Keratinocyte (primary cell): Measurements from ENCODE around the gene CUTC. TPM values are rescaled to one million over a fixed set of nuclear protein-coding genes. Genes with fewer than 3 reads are reported as not detected.

Experiments used
- DNase-seq: peaks from one replicate; pipeline ENCODE4 v3.0.0-alpha.2; 2011; ENCODE audit warnings: low read depth, missing footprints, low spot score
- FAIRE-seq: peaks from 2 replicates; lab custom pipeline; 2011; peaks lifted over from hg19 to GRCh38; lab: Jason Lieb, UNC
- H2AFZ ChIP-seq: 2 replicates; pipeline ENCODE4 v1.6.0; 2012; ENCODE audit warnings: low read length, control low read depth, inconsistent platforms; ENCODE audit not compliant: control insufficient read depth
- H3K27ac ChIP-seq: 2 replicates; pipeline ENCODE4 v1.5.1; 2011; ENCODE audit warnings: low read length; ENCODE audit not compliant: control insufficient read depth, insufficient read depth
- H3K27me3 ChIP-seq: 3 replicates; pipeline ENCODE4 v1.6.0; 2011; ENCODE audit warnings: low read length; ENCODE audit not compliant: control insufficient read depth, insufficient read depth; ENCODE audit errors: extremely low read depth
- H3K36me3 ChIP-seq, 2 experiments: 2 replicates in 1 of 2; 3 replicates in 1 of 2; pipeline ENCODE4 v1.5.1; 2011; ENCODE audit warnings: low read length in 2 of 2, mild to moderate bottlenecking in 1 of 2; ENCODE audit not compliant: control insufficient read depth in 2 of 2, insufficient read depth in 2 of 2; ENCODE audit errors: extremely low read depth in 1 of 2
- H3K4me1 ChIP-seq: 3 replicates; pipeline ENCODE4 v1.5.1; 2011; ENCODE audit warnings: low read length; ENCODE audit not compliant: control insufficient read depth, insufficient read depth; ENCODE audit errors: extremely low read depth
- H3K4me2 ChIP-seq: 3 replicates; pipeline ENCODE4 v1.6.0; 2011; ENCODE audit warnings: low read depth, low read length; ENCODE audit not compliant: control insufficient read depth, insufficient read depth; ENCODE audit errors: extremely low read depth
- H3K4me3 ChIP-seq, 3 experiments: fragments of 200-600 bp in 1 of 3; sonication (generic) in 1 of 3; 2 replicates in 2 of 3; 3 replicates in 1 of 3; pipeline ENCODE4 v1.5.1; 2011 to 2016; ENCODE audit warnings: low read length in 3 of 3, mild to moderate bottlenecking in 3 of 3, control low read depth in 2 of 3, inconsistent platforms in 1 of 3, low read depth in 1 of 3, mixed read lengths in 1 of 3, mixed run types in 1 of 3, moderate library complexity in 1 of 3; ENCODE audit not compliant: control insufficient read depth in 2 of 3, insufficient read depth in 2 of 3; ENCODE audit errors: extremely low read depth in 1 of 3
- H3K79me2 ChIP-seq: 2 replicates; pipeline ENCODE4 v1.6.0; 2012; ENCODE audit warnings: low read length; ENCODE audit not compliant: control insufficient read depth, insufficient read depth
- H3K9ac ChIP-seq: 3 replicates; pipeline ENCODE4 v1.6.0; 2011; ENCODE audit warnings: low read length; ENCODE audit not compliant: control insufficient read depth, insufficient read depth; ENCODE audit errors: extremely low read depth
- H3K9me1 ChIP-seq: 3 replicates; pipeline ENCODE4 v1.6.0; 2011; ENCODE audit warnings: low read length; ENCODE audit not compliant: control insufficient read depth, insufficient read depth; ENCODE audit errors: extremely low read depth
- H3K9me3 ChIP-seq: 2 replicates; pipeline ENCODE4 v1.5.1; 2012; ENCODE audit warnings: low read depth, low read length; ENCODE audit not compliant: control insufficient read depth
- H4K20me1 ChIP-seq: 3 replicates; pipeline ENCODE4 v1.6.0; 2011; ENCODE audit warnings: low read length; ENCODE audit not compliant: control insufficient read depth, insufficient read depth; ENCODE audit errors: extremely low read depth
- EZH2 ChIP-seq: IDR thresholded peaks from one replicate; pipeline ENCODE4 v1.6.1; 2012; ENCODE audit warnings: inconsistent platforms, mild to moderate bottlenecking, low read length, moderate library complexity
- dilution Hi-C: fragments of 300-500 bp; cut with MboI; formaldehyde crosslinking; loops from one replicate; pipeline ENCODE4 v1.7.0; 2020; ENCODE audit warnings: low sequenced_read_pairs; ENCODE audit not compliant: extremely low pct_ligation_motif_present
- polyA plus RNA-seq, 5 experiments: library from polyadenylated mRNA; depleted of rRNA in 3 of 5; stranded (reverse) in 3 of 5; stranded (forward) in 1 of 5; unstranded in 1 of 5; fragments of >200 nt; gene quantifications; 1 replicate in 1 of 5; 2 replicates in 3 of 5; 3 replicates in 1 of 5; pipeline versions ENCODE4 v1.2.1 to v1.2.3, GENCODE V29; 2011 to 2012; ENCODE audit warnings: missing spikeins in 2 of 5, low read depth in 1 of 5, low replicate concordance in 1 of 5
- TF ChIP-seq, protein P1 (sequence below), 3 experiments: IDR thresholded peaks in 1 of 3; conservative IDR thresholded peaks in 1 of 3; optimal IDR thresholded peaks in 1 of 3; 2 replicates in 2 of 3; 3 replicates in 1 of 3; pipeline versions ENCODE3 to v1.5.1; 2011; ENCODE audit warnings: low read length in 3 of 3, mild to moderate bottlenecking in 3 of 3, moderate library complexity in 2 of 3, control low read depth in 1 of 3, inconsistent platforms in 1 of 3; ENCODE audit not compliant: insufficient read depth in 2 of 3; ENCODE audit errors: extremely low read depth in 1 of 3

Gene CUTC
- polyA plus RNA-seq, 1 donor (not counting 4 experiments of a cell fraction or from before 2014, with no cell fraction given) = 29.5 TPM

DNA sequence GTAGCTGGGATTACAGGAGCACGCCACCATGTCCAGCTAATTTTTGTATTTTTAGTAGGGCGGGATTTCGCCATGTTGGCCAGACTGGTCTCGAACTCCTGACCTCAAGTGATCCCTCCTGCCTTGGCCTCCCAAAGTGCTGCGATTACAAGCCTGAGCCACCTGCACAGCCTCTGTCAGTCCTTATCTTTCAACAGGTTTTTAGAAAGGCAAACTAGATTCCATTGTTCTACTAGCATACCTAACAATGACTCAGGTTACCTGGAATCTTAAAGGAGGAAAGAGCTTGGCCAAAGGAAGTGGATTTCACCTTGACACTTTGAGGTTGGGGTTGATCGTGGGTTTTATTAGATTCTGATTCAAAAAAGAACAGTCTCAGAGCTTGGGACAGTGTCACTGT lies 53.6 kb downstream of the CUTC start:
- peaks cover 54% of the 10 kb centered on the region for H3K4me1 ChIP-seq
- no peaks in the 10 kb centered on the region for H3K9me3 ChIP-seq
- no peak overlapping the region for H3K4me3 ChIP-seq
- no peak overlapping the region for H2AFZ ChIP-seq
- H3K27ac ChIP-seq = peak overlapping the region; percentile 19
- no peaks in the 10 kb centered on the region for H3K79me2 ChIP-seq
- FAIRE-seq (peak; percentile 82), DNase-seq (no peak)
- H4K20me1 ChIP-seq = no peaks in the 10 kb centered on the region
- dilution Hi-C loops = no loop called here
- H3K4me2 ChIP-seq = peak overlapping the region; percentile 49
- no peak overlapping the region for H3K9ac ChIP-seq
- H3K27me3 ChIP-seq = no peaks in the 10 kb centered on the region
- no peaks in the 10 kb centered on the region for H3K36me3 ChIP-seq
- no peaks in the 10 kb centered on the region for H3K9me1 ChIP-seq
- TF ChIP-seq, protein P1, sequence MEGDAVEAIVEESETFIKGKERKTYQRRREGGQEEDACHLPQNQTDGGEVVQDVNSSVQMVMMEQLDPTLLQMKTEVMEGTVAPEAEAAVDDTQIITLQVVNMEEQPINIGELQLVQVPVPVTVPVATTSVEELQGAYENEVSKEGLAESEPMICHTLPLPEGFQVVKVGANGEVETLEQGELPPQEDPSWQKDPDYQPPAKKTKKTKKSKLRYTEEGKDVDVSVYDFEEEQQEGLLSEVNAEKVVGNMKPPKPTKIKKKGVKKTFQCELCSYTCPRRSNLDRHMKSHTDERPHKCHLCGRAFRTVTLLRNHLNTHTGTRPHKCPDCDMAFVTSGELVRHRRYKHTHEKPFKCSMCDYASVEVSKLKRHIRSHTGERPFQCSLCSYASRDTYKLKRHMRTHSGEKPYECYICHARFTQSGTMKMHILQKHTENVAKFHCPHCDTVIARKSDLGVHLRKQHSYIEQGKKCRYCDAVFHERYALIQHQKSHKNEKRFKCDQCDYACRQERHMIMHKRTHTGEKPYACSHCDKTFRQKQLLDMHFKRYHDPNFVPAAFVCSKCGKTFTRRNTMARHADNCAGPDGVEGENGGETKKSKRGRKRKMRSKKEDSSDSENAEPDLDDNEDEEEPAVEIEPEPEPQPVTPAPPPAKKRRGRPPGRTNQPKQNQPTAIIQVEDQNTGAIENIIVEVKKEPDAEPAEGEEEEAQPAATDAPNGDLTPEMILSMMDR (optimal IDR thresholded peaks at IDR 0.05 in 1 of 3, IDR thresholded peaks at IDR 0.05 in 1 of 3, conservative IDR thresholded peaks at IDR 0.05 in 1 of 3; ENCODE audit: extremely low read depth in 1 of 3, insufficient read depth in 2 of 3, low read length in 3 of 3) = no peak
- TF ChIP-seq EZH2 = no peak

DNA sequence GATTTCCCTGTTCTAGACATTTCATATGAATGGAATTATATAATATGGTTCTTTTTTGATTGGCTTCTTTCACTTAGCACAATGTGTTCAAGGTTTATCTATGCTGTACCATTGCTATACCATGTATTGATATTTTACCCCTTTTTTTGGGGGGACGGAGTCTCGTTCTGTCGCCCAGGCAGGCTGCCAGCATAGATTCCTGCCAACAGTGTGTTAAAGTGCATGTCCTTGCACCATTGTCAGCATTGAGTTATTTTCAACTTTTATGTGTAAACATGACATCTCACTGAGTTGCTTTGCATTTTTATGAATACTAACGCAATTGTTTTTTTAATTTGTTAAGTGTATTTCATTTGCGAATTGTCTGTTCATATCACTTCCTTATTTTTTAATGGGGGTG lies 55.3 kb downstream of the CUTC start:
- DNase-seq = no peak
- no peaks in the 10 kb centered on the region for H3K79me2 ChIP-seq

More for the DNA sequence above, 55.3 kb downstream of the CUTC start:
- dilution Hi-C loops = no loop called here
- H3K9ac ChIP-seq = no peak overlapping the region
- no peak overlapping the region for H3K4me2 ChIP-seq
- H3K27me3 ChIP-seq = no peaks in the 10 kb centered on the region
- H2AFZ ChIP-seq = no peak overlapping the region
- no peak overlapping the region for H3K4me3 ChIP-seq
- peaks cover 38% of the 10 kb centered on the region for H3K4me1 ChIP-seq
- no peaks in the 10 kb centered on the region for H3K9me3 ChIP-seq
- H3K9me1 ChIP-seq = no peaks in the 10 kb centered on the region
- no peak for TF ChIP-seq EZH2
- TF ChIP-seq, protein P1 (optimal IDR thresholded peaks at IDR 0.05 in 1 of 3, IDR thresholded peaks at IDR 0.05 in 1 of 3, conservative IDR thresholded peaks at IDR 0.05 in 1 of 3; ENCODE audit: extremely low read depth in 1 of 3, insufficient read depth in 2 of 3, low read length in 3 of 3) = no peak
- FAIRE-seq = peak; percentile 9
- H3K27ac ChIP-seq = no peak overlapping the region
- H4K20me1 ChIP-seq = no peaks in the 10 kb centered on the region
- no peaks in the 10 kb centered on the region for H3K36me3 ChIP-seq
